Measurements from ENCODE around the gene OR51A4.

The OR51A4 gene

GRCh38 chr11:4919250-4919649, 28.2 kb downstream of the OR51A4 start, which contains the start of gene OR51G2:
Gene OR51G2 (minus strand): TSS chr11:4919350. CDS start chr11:4915663, 3,687 bp downstream.
- TF ChIP-seq TEAD4 (IDR thresholded peaks at IDR 0.05) (no peak), REST (IDR thresholded peaks at IDR 0.05; ENCODE audit: low read depth) (no peak), YY1 (IDR thresholded peaks at IDR 0.05; ENCODE audit: low read depth) (no peak), FOXM1 (IDR thresholded peaks at IDR 0.05; ENCODE audit: borderline replicate concordance, low read depth) (no peak), CEBPB (IDR thresholded peaks at IDR 0.05) (no peak), CREB1 (IDR thresholded peaks at IDR 0.05; ENCODE audit: low read depth) (no peak), ZBTB7A (IDR thresholded peaks at IDR 0.05; ENCODE audit: low read depth) (no peak), MAX (IDR thresholded peaks at IDR 0.05) (no peak), EGR1 (IDR thresholded peaks at IDR 0.05) (no peak), NFIC (IDR thresholded peaks at IDR 0.05) (no peak), TAF1 (IDR thresholded peaks at IDR 0.05; ENCODE audit: low read depth) (no peak), USF1 (IDR thresholded peaks at IDR 0.05) (no peak), EP300 (IDR thresholded peaks at IDR 0.05; ENCODE audit: borderline replicate concordance) (no peak), RAD21 (IDR thresholded peaks at IDR 0.05; ENCODE audit: low read depth) (no peak), TCF12 (IDR thresholded peaks at IDR 0.05; ENCODE audit: low read depth) (no peak)

- TF ChIP-seq EP300 (IDR thresholded peaks at IDR 0.05; ENCODE audit: borderline replicate concordance) (no peak), ZBTB7A (IDR thresholded peaks at IDR 0.05; ENCODE audit: low read depth) (no peak), TAF1 (IDR thresholded peaks at IDR 0.05; ENCODE audit: low read depth) (no peak), FOXM1 (IDR thresholded peaks at IDR 0.05; ENCODE audit: borderline replicate concordance, low read depth) (no peak)
Measured at GRCh38 chr11:4916581-4916980, 30.8 kb downstream of the OR51A4 start.

- no peak for TF ChIP-seq ZBTB7A (IDR thresholded peaks at IDR 0.05; ENCODE audit: low read depth)
- TF ChIP-seq EGR1 (IDR thresholded peaks at IDR 0.05): no peak
- no peak for TF ChIP-seq TCF12 (IDR thresholded peaks at IDR 0.05; ENCODE audit: low read depth)
- TF ChIP-seq CEBPB (IDR thresholded peaks at IDR 0.05): no peak
- TF ChIP-seq RAD21 (IDR thresholded peaks at IDR 0.05; ENCODE audit: low read depth): no peak
- no peak for TF ChIP-seq USF1 (IDR thresholded peaks at IDR 0.05)
- TF ChIP-seq EP300 (IDR thresholded peaks at IDR 0.05; ENCODE audit: borderline replicate concordance): no peak
- no peak for TF ChIP-seq REST (IDR thresholded peaks at IDR 0.05; ENCODE audit: low read depth)
- no peak for TF ChIP-seq YY1 (IDR thresholded peaks at IDR 0.05; ENCODE audit: low read depth)
- no peak for TF ChIP-seq TEAD4 (IDR thresholded peaks at IDR 0.05)
- no peak for TF ChIP-seq MAX (IDR thresholded peaks at IDR 0.05)
Measured at GRCh38 chr11:4903484-4903883, 43.9 kb downstream of the OR51A4 start, which contains the start of gene OR51A7. Gene OR51A7 (plus strand): TSS chr11:4903783. CDS start chr11:4907370, 3,587 bp downstream.
